ENCODE data around the gene ABTB2.

DNA sequence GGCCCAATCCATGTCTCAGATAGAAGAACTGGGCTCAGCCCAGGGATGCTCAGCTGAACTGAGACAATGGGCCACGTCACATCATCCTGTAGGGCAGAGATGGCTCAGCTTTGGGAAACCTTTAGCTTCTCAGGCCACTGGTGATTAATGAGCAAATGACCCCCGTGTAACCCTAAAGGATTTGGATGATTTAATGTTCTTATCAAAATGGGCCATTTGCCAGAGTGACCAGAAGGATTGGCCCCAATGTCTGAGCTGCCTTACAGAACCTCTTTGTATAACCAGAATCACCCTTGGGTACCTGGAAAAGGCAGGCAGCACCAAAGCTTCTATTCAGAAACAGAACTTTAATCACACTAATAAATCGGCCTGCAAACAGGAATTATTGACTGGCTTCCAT is 73.7 kb downstream of the ABTB2 start:
- no peak for TF ChIP-seq EZH2 (IDR thresholded peaks at IDR 0.05; ENCODE audit: borderline replicate concordance, low read depth, low read length)
- TF ChIP-seq, protein P1, sequence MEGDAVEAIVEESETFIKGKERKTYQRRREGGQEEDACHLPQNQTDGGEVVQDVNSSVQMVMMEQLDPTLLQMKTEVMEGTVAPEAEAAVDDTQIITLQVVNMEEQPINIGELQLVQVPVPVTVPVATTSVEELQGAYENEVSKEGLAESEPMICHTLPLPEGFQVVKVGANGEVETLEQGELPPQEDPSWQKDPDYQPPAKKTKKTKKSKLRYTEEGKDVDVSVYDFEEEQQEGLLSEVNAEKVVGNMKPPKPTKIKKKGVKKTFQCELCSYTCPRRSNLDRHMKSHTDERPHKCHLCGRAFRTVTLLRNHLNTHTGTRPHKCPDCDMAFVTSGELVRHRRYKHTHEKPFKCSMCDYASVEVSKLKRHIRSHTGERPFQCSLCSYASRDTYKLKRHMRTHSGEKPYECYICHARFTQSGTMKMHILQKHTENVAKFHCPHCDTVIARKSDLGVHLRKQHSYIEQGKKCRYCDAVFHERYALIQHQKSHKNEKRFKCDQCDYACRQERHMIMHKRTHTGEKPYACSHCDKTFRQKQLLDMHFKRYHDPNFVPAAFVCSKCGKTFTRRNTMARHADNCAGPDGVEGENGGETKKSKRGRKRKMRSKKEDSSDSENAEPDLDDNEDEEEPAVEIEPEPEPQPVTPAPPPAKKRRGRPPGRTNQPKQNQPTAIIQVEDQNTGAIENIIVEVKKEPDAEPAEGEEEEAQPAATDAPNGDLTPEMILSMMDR (IDR thresholded peaks at IDR 0.05 in 2 of 3, conservative IDR thresholded peaks at IDR 0.05 in 1 of 3; ENCODE audit: insufficient read depth in 2 of 3, low read depth in 1 of 3, low read length in 3 of 3), result no peak

All from K562 (cell line).